ENCODE measurements around the gene PREX1.

The PREX1 gene

DNA sequence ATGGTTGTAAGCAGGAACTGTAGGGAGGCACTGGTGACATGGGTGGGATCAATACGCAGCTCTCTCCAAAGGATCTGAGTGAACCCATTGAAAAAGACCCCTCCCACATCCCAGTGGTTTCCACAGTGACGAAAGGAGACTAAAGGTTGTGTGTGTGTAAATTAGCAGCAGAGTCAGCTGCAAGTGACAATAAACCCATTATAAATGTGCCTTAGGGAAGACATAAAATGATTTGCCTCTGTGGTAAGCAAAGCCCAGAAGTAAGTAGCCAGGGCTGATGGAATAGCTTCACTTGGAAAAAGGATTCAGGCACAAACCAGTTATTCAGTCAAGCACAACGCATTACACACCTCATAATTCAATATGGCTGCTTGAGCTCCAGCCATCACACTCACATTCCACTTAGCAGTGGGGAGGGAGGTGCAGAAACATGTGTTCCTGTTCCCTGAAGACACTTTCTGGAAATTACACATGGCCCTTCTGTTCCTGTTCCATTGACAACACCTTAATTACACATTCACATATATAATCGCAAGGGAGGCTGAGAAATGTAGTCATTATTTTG is 231.4 kb downstream of the PREX1 start:
- no peak overlapping the region for H3K27ac ChIP-seq
- H3K4me3 ChIP-seq: no peak overlapping the region

GRCh38 chr20:48595495-48596333 is 232.1 kb downstream of the PREX1 start:
- Histone ChIP-seq H3K27ac (no peak overlapping the region), H3K4me3 (no peak overlapping the region)

DNA sequence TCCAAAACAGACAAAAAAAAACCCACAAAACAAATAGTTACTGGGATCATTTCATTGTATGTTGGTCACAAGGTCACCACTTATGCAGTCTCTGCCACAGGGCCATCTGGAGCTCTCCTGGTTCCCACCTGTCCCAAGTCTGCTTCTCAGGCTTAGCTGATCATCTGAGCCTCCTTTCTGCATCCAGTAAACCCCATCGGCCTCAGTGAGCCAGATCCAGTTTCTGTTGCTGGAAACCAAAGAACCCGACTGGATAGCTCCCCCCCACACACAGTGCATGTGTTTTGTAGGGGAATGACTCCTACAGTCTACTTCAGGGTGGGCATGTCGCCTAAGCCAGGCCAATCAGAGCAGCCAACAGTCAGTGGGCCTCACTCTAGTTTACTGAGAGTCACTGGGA is 233.3 kb downstream of the PREX1 start:
- H3K4me3 ChIP-seq: no peak overlapping the region
- no peak overlapping the region for H3K27ac ChIP-seq

DNA sequence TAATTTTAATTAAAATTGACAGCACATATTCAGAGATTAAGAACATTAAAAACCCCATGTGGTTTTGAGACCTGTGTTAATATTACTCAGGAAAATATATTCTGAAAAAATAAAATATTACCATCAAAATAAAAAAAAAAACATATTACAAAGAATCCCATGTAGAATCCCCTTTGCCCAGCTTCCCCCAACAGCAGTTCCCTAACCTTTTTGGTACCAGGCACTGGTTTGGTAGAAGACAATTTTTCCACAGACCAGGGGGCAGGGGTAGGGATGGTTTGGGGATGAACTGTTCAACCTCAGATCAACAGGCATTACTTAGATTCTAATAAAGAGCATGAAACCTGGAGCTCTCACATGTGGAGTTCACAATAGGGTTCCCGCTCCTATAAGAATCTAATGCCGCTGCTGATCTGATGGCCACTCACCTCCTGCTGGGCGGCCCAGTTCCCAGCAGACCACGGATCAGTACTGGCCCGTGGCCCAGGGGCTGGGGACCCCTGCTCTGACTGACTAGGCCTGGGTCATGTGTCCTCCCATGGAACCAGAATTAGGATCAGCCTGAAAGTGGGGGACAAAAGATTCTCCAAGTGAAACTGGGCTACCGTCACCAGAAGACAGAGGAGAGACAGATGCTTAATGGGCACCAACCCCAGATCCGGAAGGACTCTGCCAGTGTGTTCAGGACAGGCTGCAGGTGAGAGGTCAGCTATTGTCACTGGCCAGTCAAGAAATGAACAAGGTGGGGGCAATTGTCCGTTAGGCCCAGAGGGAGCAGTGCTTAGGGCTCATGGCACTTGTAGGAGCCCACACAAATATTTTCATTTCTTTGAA is 235.5 kb downstream of the PREX1 start:
- no peak overlapping the region for H3K4me3 ChIP-seq
- H3K27ac ChIP-seq: no peak overlapping the region

GRCh38 chr20:48586730-48587129 is 241.1 kb downstream of the PREX1 start:
- H3K27ac ChIP-seq: no peak overlapping the region
- H3K4me3 ChIP-seq: peak overlapping the region in 1 of 7 experiments; percentile 21

DNA sequence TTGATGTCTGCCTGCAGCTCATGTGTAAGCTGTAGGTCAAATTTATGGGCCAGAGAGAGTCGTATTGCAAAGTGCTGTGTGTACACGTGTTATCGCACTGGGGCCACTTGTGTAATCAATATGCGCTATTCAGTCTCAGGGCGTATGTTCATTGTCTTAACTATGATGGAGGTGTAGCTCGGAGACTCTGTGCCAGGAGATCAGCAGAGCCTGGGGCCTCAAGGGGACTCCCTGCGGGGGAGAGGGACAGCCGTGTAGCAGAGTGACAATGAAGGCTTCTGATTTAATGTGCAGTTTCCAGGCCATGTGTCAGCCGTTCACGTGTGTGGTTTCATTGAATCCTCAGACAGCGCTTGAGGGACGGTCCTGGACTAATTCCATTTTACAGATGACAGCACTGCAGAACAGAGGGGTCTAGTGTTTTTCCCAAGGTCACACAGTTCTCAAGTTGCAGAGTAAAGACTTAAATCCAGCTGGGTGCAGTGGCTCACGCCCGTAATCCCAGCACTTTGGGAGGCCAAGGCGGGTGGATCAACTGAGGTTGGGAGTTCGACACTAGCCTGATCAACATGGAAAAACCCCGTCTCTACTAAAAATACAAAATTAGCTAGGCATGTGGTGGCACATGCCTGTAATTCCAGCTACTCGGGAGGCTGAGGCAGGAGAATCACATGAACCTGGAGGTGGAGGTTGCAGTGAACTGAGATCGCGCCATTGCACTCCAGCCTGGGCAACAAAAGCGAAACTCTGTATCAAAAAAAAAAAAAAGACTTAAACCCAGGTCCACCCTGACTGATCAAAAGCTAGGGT is 242.5 kb downstream of the PREX1 start:
- Histone ChIP-seq H3K4me3 (no peak overlapping the region), H3K27ac (no peak overlapping the region)

DNA sequence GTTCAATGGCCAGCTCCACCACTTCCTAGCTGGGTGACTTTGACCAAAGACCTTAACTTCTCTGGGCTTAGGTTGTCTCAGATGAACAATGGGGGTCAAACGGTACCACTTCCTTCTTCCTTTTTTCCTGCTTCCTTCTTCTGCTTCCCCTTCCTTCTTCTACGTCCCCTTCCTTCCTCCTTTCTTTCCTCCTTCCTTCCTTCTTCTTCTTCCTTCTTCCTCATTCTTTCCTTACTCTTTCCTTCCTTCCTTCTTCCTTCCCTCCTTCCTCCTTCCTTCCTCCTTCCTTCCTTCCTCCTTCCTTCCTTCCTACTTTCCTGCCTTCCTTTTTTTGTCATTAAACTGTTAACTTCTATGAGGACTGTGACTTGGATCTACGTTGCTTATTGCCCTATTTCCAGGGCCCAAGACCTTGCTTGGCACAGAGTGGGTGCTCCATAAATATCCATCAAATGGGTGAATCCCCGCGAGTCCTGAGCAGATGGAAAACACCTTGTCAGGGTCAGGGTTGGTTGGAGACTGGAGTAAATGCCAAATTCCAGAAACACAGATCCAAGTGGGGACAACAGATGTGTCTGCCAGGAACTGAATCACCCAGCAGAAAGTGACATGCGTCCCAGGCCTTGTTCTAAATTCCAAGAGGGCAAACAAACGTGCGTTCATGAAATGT is 243.3 kb downstream of the PREX1 start:
- Histone ChIP-seq H3K27ac (no peak overlapping the region), H3K4me3 (no peak overlapping the region)

DNA sequence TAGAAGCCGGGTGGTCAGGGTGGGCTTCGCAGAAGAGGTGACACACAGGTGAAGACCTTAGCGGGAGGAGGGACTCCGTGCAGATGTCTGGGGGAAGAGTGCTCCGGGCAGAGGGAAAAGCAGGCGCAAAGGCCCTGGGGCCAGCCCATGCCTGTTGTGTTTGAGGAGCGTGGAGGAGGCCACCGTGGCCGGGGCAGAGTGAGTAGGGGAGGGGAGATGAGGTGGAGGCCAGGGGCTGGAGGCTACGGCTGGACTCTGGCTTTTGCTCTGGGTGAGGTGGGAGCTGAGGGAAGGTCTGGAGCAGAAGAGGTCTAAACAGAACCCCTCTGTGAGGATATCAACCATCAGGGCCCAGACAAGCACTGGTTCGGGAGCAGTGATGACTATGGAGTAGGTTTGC is 244.0 kb downstream of the PREX1 start:
- Histone ChIP-seq H3K27ac (no peak overlapping the region), H3K4me3 (no peak overlapping the region)

DNA sequence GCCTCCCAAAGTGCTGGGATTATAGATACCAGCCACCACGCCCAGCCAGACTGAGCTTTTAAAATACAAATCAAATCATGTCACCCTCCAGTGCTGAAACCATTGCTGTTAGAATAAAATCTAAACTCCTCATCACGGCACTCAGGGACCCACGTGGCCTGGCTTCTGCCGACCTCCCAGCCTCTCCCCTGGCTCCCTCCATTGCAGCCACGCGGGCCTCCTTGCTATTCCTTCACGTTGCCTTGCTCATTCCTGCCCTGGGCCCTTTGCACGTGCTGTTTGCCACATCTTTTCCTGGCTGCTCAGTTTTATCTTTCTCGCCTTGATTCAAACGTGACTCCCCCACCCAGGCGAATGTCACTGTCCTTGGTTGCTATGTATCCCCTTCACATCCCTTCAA is 244.6 kb downstream of the PREX1 start:
- no peak overlapping the region for H3K4me3 ChIP-seq
- H3K27ac ChIP-seq: no peak overlapping the region

GRCh38 chr20:48582673-48582985 is 245.2 kb downstream of the PREX1 start:
- no peak overlapping the region for H3K27ac ChIP-seq
- H3K4me3 ChIP-seq: no peak overlapping the region

GRCh38 chr20:48581167-48581566 is 246.6 kb downstream of the PREX1 start:
- Histone ChIP-seq H3K27ac (no peak overlapping the region), H3K4me3 (no peak overlapping the region)

- Histone ChIP-seq H3K27ac (no peak overlapping the region), H3K4me3 (no peak overlapping the region)
Observed at GRCh38 chr20:48578397-48579098, 249.3 kb downstream of the PREX1 start.

DNA sequence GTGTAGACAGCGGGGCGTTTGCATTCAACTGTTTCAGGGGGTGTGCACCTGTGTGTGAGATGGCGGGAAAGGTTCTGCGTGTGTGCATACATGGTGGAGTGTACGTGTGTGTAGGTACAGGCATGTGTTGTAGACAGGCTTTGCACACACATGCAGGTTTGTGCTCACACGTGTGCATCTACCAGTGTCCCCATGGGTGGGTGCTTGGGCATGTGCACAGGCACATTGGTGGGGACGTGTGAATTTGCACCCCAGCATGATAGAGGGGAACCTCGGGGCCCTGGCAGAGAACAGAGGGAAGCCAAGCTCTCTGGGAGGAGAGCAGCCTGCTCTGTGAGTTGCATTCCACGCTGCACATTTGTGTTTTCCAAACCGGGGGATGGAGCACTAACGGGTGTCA is 250.2 kb downstream of the PREX1 start:
- H3K4me3 ChIP-seq: no peak overlapping the region
- H3K27ac ChIP-seq: no peak overlapping the region

DNA sequence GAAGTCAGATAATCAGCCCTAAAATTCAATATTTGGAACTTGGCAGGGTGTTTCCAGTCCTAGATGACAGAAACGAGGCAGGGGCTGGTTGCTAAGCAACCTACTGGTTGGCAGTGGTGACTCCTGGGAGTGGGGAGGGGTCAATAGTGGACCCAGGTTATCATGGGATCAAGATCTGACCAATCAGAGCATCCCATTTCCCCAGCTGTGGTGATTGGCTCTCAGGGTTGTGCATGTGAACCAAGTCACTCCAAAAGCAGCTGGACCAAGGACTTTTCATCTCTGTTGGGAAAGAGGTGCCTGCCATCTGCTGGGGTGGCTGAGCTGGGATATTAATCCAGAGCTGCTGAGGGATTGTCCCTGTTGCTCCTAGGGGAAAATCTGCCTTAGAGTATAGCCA is 253.4 kb downstream of the PREX1 start:
- Histone ChIP-seq H3K4me3 (no peak overlapping the region), H3K27ac (no peak overlapping the region)

Measured in skin epidermis (tissue), 12 donors.